GM12878 (cell line): ENCODE results near the gene SPANXN2.

Source experiments
- HDAC2 ChIP-seq: fragments of 200-600 bp; sonication (generic); IDR thresholded peaks from 2 replicates; pipeline ENCODE4 v1.6.1; 2017
- HDGF ChIP-seq: fragments of 450-650 bp; IDR thresholded peaks from 2 replicates; pipeline ENCODE4 v1.6.1; 2016; ENCODE audit warnings: antibody characterized with exemption
- NKRF ChIP-seq: fragments of 450-650 bp; conservative IDR thresholded peaks from 2 replicates; pipeline ENCODE4 v1.6.1; 2017; ENCODE audit warnings: mild to moderate bottlenecking, moderate library complexity

- TF ChIP-seq HDAC2 = no peak
- no peak for TF ChIP-seq NKRF
- TF ChIP-seq HDGF = no peak
Measured at GRCh38 chrX:143694885-143695284, 25.7 kb downstream of the SPANXN2 start.
